ENCODE measurements around the gene GH2. TPM values are rescaled to one million over a fixed set of nuclear protein-coding genes. Genes with fewer than 3 reads are reported as not detected.

Gene GH2
- total RNA-seq, 1 donor from 2014 or later, result not detected

DNA sequence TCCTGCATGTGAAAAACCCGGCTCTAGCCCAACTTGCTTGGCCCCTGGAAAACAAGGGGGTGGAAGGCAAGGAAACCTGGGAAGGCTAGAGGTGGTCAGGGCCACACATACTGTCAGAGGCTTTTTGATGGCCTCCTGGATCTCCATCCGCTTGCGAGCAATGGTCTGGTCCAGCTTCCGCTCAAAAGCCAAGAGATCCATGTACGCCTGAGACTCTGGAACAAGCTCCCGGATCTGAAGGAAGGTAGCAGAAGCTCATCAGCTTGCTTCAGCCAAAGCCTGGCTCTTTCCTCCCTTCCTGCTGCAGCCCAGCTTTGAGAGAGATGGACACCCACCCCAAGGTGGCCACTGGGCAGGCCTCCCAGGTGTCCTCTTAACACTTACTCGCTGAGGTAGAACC lies 44.9 kb downstream of the GH2 start:
- no peak for DNase-seq (ENCODE audit: low read depth)

DNA sequence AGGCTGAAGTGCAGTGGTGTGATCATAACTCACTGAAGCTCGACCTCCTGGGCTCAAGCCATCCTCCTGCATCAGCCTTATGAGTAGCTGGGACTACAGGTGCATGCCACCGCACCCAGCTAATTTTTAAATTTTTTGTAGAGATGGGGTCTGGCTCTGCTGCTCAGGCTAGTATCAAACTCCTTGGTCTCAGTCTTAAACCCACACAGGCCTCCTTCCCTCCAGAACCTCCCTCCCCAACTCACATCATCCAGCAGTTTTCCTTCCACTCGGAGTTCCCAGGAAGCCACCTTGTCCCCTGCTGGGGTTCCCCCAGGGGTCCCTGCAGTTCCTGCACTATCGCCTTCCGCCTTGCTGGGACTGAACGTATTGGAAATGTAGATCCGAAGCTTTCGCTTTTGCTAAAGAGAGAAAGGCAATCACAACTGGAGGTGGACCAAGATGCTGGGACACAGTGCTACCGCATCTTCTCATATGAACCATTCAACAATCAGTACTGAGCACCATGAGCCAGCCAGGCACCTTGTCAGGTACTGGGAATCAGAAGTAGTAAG lies 46.5 kb downstream of the GH2 start:
- Histone ChIP-seq H3K27me3 (ENCODE audit: control insufficient read depth, insufficient read depth, low read length) (no peaks in the 10 kb centered on the region), H3K36me3 (ENCODE audit: control insufficient read depth, insufficient read depth, low read length) (peaks cover 6% of the 10 kb centered on the region), H3K4me3 (ENCODE audit: low read depth, low read length) (no peak overlapping the region)
- TF ChIP-seq, protein P1, sequence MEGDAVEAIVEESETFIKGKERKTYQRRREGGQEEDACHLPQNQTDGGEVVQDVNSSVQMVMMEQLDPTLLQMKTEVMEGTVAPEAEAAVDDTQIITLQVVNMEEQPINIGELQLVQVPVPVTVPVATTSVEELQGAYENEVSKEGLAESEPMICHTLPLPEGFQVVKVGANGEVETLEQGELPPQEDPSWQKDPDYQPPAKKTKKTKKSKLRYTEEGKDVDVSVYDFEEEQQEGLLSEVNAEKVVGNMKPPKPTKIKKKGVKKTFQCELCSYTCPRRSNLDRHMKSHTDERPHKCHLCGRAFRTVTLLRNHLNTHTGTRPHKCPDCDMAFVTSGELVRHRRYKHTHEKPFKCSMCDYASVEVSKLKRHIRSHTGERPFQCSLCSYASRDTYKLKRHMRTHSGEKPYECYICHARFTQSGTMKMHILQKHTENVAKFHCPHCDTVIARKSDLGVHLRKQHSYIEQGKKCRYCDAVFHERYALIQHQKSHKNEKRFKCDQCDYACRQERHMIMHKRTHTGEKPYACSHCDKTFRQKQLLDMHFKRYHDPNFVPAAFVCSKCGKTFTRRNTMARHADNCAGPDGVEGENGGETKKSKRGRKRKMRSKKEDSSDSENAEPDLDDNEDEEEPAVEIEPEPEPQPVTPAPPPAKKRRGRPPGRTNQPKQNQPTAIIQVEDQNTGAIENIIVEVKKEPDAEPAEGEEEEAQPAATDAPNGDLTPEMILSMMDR (IDR thresholded peaks at IDR 0.05; ENCODE audit: insufficient read depth, low read length, poor library complexity, severe bottlenecking), result no peak
- DNase-seq (ENCODE audit: low read depth), result no peak

More for the DNA sequence above, 44.9 kb downstream of the GH2 start:
- TF ChIP-seq, protein P1 (IDR thresholded peaks at IDR 0.05; ENCODE audit: insufficient read depth, low read length, poor library complexity, severe bottlenecking), result no peak
- no peaks in the 10 kb centered on the region for H3K27me3 ChIP-seq (ENCODE audit: control insufficient read depth, insufficient read depth, low read length)
- H3K36me3 ChIP-seq (ENCODE audit: control insufficient read depth, insufficient read depth, low read length), result peaks cover 3% of the 10 kb centered on the region
- H3K4me3 ChIP-seq (ENCODE audit: low read depth, low read length), result no peak overlapping the region

DNA sequence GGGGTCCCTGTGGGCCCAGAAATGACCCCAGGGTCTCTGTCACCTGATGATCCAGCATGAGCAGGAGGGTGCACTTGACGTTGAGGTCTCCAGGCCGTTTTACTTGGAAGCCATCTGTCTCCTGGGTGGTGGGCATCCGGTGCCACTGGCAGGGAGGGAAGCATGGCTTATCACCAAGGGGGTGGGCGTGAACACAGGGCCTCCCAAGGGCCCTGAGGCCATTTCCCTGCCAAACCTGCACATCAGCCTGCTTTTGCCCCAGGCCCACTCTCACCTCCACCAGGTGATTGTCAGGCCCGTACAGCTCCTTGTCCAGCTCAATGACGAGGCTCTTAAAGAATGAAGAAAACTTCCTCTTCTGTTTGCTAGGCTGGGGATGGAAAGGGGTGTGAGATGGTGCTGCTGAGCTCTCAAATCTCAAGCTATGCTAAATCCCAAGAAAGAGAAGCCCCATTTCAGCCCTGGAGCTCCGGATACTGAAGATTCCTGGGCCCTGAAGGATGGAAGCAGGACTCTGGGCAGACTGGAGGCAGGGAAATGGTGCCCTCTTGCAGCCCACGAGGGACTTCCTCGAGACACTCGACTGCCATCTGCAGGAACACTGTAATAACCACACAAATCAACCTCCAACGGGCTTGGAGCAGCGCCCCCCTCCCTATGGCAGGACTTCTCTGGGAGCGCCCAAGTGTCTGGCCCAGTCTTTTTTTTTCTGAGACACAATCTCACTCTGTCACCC lies 47.1 kb downstream of the GH2 start:
- Histone ChIP-seq H3K27me3 (ENCODE audit: control insufficient read depth, insufficient read depth, low read length) (no peaks in the 10 kb centered on the region), H3K36me3 (ENCODE audit: control insufficient read depth, insufficient read depth, low read length) (peaks cover 7% of the 10 kb centered on the region), H3K4me3 (ENCODE audit: low read depth, low read length) (no peak overlapping the region)
- DNase-seq (ENCODE audit: low read depth), result no peak
- TF ChIP-seq, protein P1 (IDR thresholded peaks at IDR 0.05; ENCODE audit: insufficient read depth, low read length, poor library complexity, severe bottlenecking), result peak; percentile 80

DNA sequence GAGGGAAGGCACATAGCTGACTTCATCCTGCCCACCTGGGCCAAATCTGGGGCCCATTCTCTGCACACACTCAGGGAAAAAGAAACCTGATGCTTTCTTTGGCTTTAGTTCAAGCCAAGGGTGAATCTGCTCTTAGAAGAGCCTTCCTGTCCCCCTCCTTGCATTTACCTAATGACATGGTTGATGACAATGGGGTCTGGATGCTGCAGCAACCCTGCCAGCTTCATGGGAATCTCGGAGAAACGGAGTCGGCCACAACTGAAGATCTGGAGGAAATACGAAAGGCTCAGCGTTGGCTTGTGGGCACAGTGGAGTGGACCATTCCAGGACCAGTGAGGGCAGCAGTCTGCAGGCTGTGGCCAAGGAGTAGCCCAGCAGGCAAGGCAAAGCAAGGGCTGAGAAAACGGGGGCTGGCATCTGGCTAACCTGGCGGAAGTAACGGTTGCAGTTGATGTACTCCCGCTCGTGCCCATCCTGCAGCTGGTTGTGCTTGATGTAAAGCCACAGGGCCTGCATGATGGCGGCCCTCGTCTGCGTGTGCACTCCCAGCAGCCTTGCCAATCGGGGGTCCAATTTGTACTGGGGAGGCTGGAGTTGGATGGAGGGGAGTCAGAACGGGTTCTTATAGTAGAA lies 47.9 kb downstream of the GH2 start:
- Histone ChIP-seq H3K4me3 (ENCODE audit: low read depth, low read length) (no peak overlapping the region), H3K27me3 (ENCODE audit: control insufficient read depth, insufficient read depth, low read length) (no peaks in the 10 kb centered on the region), H3K36me3 (ENCODE audit: control insufficient read depth, insufficient read depth, low read length) (peaks cover 7% of the 10 kb centered on the region)
- DNase-seq (ENCODE audit: low read depth), result no peak
- TF ChIP-seq, protein P1 (IDR thresholded peaks at IDR 0.05; ENCODE audit: insufficient read depth, low read length, poor library complexity, severe bottlenecking), result no peak

DNA sequence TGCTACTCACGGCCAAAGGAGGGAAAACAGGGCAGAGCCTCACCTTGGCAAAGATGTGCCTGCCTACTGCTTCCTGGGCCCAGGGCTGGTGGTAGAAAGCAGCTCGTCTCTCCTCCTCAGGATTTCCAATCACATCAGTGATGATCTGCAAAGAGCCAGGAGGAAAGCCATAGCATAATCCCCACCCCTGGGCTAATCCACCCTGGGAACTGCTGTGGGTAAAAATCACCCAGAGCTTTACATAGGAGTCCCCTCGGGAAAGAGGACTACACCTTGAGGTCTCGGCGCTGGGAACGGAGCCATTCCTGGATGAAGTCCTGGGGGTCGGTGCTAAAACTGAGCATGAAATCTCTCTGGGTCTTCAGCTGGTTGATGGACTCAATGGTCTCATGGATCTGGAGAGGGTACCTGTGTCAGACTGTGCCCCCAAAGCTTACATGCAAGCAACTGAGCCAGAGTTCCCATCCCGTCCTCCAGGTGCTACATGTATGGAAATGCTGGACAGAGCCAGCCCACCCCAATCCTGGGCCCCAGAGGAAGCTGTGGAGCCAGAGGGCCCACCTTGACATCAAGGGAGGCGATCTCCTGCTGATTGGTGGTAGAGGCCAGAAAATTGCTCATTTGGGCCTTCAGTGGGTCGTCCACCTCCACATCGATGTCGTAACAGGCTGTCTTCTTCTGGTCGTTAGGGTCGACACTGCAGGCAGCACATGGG lies 48.6 kb downstream of the GH2 start:
- DNase-seq (ENCODE audit: low read depth), result no peak
- peaks cover 7% of the 10 kb centered on the region for H3K36me3 ChIP-seq (ENCODE audit: control insufficient read depth, insufficient read depth, low read length)
- no peak overlapping the region for H3K4me3 ChIP-seq (ENCODE audit: low read depth, low read length)
- H3K27me3 ChIP-seq (ENCODE audit: control insufficient read depth, insufficient read depth, low read length), result no peaks in the 10 kb centered on the region
- TF ChIP-seq, protein P1 (IDR thresholded peaks at IDR 0.05; ENCODE audit: insufficient read depth, low read length, poor library complexity, severe bottlenecking), result no peak
